ENCODE measurements around the gene LYPD1. TPM values are rescaled to one million over a fixed set of nuclear protein-coding genes. Genes with fewer than 3 reads are reported as not detected.

The LYPD1 gene
- total RNA-seq, 1 experiment from 2014 or later: not detected

DNA sequence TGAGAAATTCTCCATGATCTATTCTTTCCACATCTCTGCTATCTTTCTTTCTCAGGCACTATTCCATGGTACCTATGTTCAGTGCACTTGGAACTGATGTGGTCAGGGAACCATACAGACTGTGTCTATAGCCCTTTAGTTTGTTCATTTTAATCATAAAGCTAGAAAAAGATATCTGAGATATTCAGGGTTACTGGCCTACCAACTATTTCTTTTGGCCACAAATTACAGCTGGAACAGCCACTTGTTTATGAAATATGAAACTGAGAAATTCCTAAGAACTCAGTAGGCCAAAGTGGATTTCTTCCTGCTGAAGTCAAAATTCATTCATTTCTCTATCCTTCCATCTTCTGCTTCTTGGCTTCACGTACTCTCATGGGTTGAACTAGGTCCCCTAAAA is 22.8 kb upstream of the LYPD1 start:
- ChIA-PET CTCF (no interaction called here), POLR2A (no interaction called here)

DNA sequence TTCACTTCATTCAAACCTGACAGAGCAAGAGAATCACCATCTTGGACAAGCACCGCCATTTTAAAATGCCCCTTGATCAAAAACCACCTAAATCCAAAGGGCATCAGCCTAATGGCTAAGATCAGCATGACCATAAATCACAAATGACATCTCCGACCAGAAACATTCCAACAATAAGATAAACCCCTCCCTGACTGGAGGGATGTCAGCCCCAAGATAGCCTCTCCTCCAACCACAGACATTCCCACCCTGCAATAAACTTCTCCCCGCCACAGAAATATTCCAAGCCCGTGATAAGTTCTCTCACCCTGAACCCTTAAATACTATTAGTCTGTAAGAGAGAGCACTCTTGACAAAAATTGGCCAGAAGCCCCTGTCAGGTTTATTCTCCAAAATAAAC is 21.6 kb upstream of the LYPD1 start:
- CTCF ChIA-PET: no interaction called here
- intact Hi-C loops (cut with micrococcal nuclease): no loop called here
- TF ChIP-seq, protein P1, sequence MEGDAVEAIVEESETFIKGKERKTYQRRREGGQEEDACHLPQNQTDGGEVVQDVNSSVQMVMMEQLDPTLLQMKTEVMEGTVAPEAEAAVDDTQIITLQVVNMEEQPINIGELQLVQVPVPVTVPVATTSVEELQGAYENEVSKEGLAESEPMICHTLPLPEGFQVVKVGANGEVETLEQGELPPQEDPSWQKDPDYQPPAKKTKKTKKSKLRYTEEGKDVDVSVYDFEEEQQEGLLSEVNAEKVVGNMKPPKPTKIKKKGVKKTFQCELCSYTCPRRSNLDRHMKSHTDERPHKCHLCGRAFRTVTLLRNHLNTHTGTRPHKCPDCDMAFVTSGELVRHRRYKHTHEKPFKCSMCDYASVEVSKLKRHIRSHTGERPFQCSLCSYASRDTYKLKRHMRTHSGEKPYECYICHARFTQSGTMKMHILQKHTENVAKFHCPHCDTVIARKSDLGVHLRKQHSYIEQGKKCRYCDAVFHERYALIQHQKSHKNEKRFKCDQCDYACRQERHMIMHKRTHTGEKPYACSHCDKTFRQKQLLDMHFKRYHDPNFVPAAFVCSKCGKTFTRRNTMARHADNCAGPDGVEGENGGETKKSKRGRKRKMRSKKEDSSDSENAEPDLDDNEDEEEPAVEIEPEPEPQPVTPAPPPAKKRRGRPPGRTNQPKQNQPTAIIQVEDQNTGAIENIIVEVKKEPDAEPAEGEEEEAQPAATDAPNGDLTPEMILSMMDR (IDR thresholded peaks at IDR 0.05; ENCODE audit: unreplicated experiment): no peak
- H3K4me1 Mint-ChIP-seq (ENCODE audit: insufficient read depth, unreplicated experiment): no peaks in the 10 kb centered on the region
- H3K36me3 Mint-ChIP-seq (ENCODE audit: insufficient read depth, unreplicated experiment): no peaks in the 10 kb centered on the region
- POLR2A ChIA-PET: no interaction called here
- no peak for DNase-seq (ENCODE audit: unreplicated experiment)
- H3K27ac Mint-ChIP-seq (ENCODE audit: low read depth, unreplicated experiment): no peak overlapping the region
- no TSS peak for BruUV-seq (replicated peaks)
- no peaks in the 10 kb centered on the region for H3K27me3 Mint-ChIP-seq (ENCODE audit: insufficient read depth, unreplicated experiment)
- no peaks in the 10 kb centered on the region for H3K9me3 Mint-ChIP-seq (ENCODE audit: unreplicated experiment)
- H3K4me3 Mint-ChIP-seq (ENCODE audit: unreplicated experiment): no peak overlapping the region

More for the DNA sequence above, 22.8 kb upstream of the LYPD1 start:
- intact Hi-C loops (cut with micrococcal nuclease): no loop called here
- no peaks in the 10 kb centered on the region for H3K9me3 Mint-ChIP-seq (ENCODE audit: unreplicated experiment)
- no peak overlapping the region for H3K27ac Mint-ChIP-seq (ENCODE audit: low read depth, unreplicated experiment)
- no TSS peak for BruUV-seq (replicated peaks)
- H3K4me3 Mint-ChIP-seq (ENCODE audit: unreplicated experiment): no peak overlapping the region
- no peak for DNase-seq (ENCODE audit: unreplicated experiment)
- TF ChIP-seq, protein P1 (IDR thresholded peaks at IDR 0.05; ENCODE audit: unreplicated experiment): no peak
- no peaks in the 10 kb centered on the region for H3K36me3 Mint-ChIP-seq (ENCODE audit: insufficient read depth, unreplicated experiment)
- H3K27me3 Mint-ChIP-seq (ENCODE audit: insufficient read depth, unreplicated experiment): no peaks in the 10 kb centered on the region
- H3K4me1 Mint-ChIP-seq (ENCODE audit: insufficient read depth, unreplicated experiment): no peaks in the 10 kb centered on the region

DNA sequence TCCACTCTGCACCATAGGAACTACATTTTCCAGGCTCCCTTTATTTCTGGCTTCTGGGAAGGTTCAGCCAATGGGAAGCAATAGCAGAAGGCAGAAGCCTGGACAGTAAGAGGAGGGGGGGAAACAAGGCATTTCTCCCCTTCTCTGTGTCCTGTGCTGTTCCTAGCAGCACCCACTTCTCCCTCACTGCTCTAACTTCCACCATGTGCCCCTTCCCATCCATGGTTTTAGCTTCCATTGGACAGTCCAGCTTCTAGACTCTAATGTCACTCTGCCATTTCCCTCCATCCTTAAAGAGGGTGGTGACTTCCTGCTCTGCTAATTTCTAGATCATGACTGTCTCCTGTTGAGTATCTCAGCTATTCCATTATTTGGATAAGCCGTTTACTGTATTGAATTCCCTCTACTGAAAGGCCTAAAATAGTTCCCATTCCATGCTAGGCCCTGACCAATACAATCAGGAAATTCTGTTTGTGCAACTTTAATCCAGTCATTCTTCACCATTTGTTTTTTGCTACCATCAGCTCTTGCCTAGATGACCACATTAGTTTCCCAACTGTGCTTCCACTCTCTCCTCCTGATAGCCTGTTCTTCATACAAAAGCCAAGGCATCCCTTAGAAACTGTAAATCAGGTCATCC is 20.8 kb upstream of the LYPD1 start:
- Mint-ChIP-seq H3K36me3 (ENCODE audit: insufficient read depth, unreplicated experiment) (no peaks in the 10 kb centered on the region), H3K27me3 (ENCODE audit: insufficient read depth, unreplicated experiment) (no peaks in the 10 kb centered on the region), H3K4me3 (ENCODE audit: unreplicated experiment) (no peak overlapping the region), H3K9me3 (ENCODE audit: unreplicated experiment) (no peaks in the 10 kb centered on the region), H3K27ac (ENCODE audit: low read depth, unreplicated experiment) (no peak overlapping the region), H3K4me1 (ENCODE audit: insufficient read depth, unreplicated experiment) (no peaks in the 10 kb centered on the region)
- ChIA-PET CTCF (interaction anchor here (0.6 to 0.7 kb wide), 2 partner anchors 399 to 1132 kb away, joined by 3 read pairs; no protein-coding TSS in a partner anchor), POLR2A (no interaction called here)
- intact Hi-C loops (cut with micrococcal nuclease): no loop called here
- TF ChIP-seq, protein P1 (IDR thresholded peaks at IDR 0.05; ENCODE audit: unreplicated experiment): no peak
- no TSS peak for BruUV-seq (replicated peaks)
- DNase-seq (ENCODE audit: unreplicated experiment): no peak

DNA sequence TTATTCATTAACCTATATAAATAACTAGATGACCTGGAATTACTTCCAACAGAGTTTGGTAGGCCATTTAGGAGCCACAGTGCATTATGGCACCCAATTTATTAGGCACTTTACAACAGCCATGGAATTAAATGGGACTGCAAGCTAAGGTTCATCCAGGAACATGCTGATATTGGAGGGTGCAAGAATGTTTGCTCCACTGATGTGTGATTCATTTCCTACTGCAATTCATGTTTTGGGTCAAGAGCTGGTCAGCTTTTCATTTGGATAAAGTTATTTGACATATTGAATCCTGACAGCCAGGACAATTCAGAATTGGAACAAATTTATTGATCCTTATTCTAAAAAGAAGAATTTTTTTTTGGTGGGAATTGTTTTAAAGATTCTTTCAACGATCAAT is 11.8 kb upstream of the LYPD1 start:
- H3K36me3 Mint-ChIP-seq (ENCODE audit: insufficient read depth, unreplicated experiment): no peaks in the 10 kb centered on the region
- ChIA-PET POLR2A (no interaction called here), CTCF (no interaction called here)
- BruUV-seq (replicated peaks): no TSS peak
- H3K4me3 Mint-ChIP-seq (ENCODE audit: unreplicated experiment): no peak overlapping the region
- TF ChIP-seq, protein P1 (IDR thresholded peaks at IDR 0.05; ENCODE audit: unreplicated experiment): no peak
- H3K27me3 Mint-ChIP-seq (ENCODE audit: insufficient read depth, unreplicated experiment): peaks cover 27% of the 10 kb centered on the region
- intact Hi-C loops (cut with micrococcal nuclease): no loop called here
- DNase-seq (ENCODE audit: unreplicated experiment): no peak
- H3K9me3 Mint-ChIP-seq (ENCODE audit: unreplicated experiment): no peaks in the 10 kb centered on the region
- no peaks in the 10 kb centered on the region for H3K4me1 Mint-ChIP-seq (ENCODE audit: insufficient read depth, unreplicated experiment)
- H3K27ac Mint-ChIP-seq (ENCODE audit: low read depth, unreplicated experiment): no peak overlapping the region

All from MCF 10A (cell line).